ENCODE results near the gene FCRL4.

GRCh38 chr1:157580828-157581210 is 17.1 kb downstream of the FCRL4 start:
- TF ChIP-seq, protein P1, sequence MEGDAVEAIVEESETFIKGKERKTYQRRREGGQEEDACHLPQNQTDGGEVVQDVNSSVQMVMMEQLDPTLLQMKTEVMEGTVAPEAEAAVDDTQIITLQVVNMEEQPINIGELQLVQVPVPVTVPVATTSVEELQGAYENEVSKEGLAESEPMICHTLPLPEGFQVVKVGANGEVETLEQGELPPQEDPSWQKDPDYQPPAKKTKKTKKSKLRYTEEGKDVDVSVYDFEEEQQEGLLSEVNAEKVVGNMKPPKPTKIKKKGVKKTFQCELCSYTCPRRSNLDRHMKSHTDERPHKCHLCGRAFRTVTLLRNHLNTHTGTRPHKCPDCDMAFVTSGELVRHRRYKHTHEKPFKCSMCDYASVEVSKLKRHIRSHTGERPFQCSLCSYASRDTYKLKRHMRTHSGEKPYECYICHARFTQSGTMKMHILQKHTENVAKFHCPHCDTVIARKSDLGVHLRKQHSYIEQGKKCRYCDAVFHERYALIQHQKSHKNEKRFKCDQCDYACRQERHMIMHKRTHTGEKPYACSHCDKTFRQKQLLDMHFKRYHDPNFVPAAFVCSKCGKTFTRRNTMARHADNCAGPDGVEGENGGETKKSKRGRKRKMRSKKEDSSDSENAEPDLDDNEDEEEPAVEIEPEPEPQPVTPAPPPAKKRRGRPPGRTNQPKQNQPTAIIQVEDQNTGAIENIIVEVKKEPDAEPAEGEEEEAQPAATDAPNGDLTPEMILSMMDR (IDR thresholded peaks at IDR 0.05), result no peak
- TF ChIP-seq POLR2A (IDR thresholded peaks at IDR 0.05) (no peak), EP300 (IDR thresholded peaks at IDR 0.05) (no peak)
